Gastrocnemius medialis (tissue), 4 donors: ENCODE results near the gene TRNT1.

Experiments
- POLR2A ChIP-seq, 2 donors: fragments of 450-650 bp; IDR thresholded peaks; one replicate each; pipeline ENCODE4 v1.6.1; 2017; ENCODE audit warnings: antibody characterized with exemption in 2 of 2, mild to moderate bottlenecking in 2 of 2, moderate library complexity in 2 of 2
- TF ChIP-seq, protein P1 (sequence below), 5 experiments: fragments of 450-650 bp in 3 of 5; fragments of 200-600 bp in 2 of 5; sonication (generic) in 2 of 5; IDR thresholded peaks in 4 of 5; conservative IDR thresholded peaks in 1 of 5; 1 replicate in 4 of 5; 2 replicates in 1 of 5; pipeline ENCODE4 v1.5.1; 2016 to 2019; ENCODE audit warnings: antibody characterized with exemption in 5 of 5, mild to moderate bottlenecking in 3 of 5, moderate library complexity in 3 of 5

DNA sequence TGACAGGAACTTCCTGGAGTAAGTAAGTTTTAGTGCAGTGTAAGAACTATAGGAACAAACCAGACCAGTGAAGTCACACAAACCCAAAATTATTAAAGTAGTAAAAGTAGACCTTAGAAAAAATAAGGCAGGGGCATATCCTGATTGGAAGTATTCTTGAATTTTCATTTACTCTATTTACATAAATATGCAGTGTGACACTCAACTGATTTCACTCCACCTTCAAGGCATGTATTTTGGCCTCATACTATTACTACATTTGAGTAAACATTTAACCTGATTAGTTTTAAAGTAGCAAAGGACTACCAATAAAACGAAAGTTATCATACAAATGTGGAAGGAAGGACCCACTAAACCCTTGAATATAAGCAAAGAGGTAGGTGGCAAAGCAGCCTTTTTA is 22.8 kb downstream of the TRNT1 start:
- TF ChIP-seq POLR2A (IDR thresholded peaks at IDR 0.05): no peak
- TF ChIP-seq, protein P1, sequence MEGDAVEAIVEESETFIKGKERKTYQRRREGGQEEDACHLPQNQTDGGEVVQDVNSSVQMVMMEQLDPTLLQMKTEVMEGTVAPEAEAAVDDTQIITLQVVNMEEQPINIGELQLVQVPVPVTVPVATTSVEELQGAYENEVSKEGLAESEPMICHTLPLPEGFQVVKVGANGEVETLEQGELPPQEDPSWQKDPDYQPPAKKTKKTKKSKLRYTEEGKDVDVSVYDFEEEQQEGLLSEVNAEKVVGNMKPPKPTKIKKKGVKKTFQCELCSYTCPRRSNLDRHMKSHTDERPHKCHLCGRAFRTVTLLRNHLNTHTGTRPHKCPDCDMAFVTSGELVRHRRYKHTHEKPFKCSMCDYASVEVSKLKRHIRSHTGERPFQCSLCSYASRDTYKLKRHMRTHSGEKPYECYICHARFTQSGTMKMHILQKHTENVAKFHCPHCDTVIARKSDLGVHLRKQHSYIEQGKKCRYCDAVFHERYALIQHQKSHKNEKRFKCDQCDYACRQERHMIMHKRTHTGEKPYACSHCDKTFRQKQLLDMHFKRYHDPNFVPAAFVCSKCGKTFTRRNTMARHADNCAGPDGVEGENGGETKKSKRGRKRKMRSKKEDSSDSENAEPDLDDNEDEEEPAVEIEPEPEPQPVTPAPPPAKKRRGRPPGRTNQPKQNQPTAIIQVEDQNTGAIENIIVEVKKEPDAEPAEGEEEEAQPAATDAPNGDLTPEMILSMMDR (IDR thresholded peaks at IDR 0.05 in 4 of 5, conservative IDR thresholded peaks at IDR 0.05 in 1 of 5): no peak
